MCF 10A (cell line): ENCODE data around the gene SSR4. TPM values are rescaled to one million over a fixed set of nuclear protein-coding genes. Genes with fewer than 3 reads are reported as not detected.

Experiments
- BruUV-seq: library from RNA; stranded (reverse); fragments of 400-500 nt; replicated peaks from 2 replicates; lab custom pipeline; 2021; lab: Mats Ljungman, UMichigan
- CTCF ChIA-PET: fragments of 300-600 bp; sonication (Branson Sonifier 250); formaldehyde crosslinking; extraction: SDS; loops from one replicate; lab custom pipeline; 2021; ENCODE audit warnings: antibody characterized with exemption, inconsistent platforms; lab: Yijun Ruan, JAX
- POLR2A ChIA-PET: fragments of 300-600, 350-650 bp; sonication (Branson Sonifier 250); formaldehyde crosslinking; extraction: SDS; loops from one replicate; lab custom pipeline; 2020; ENCODE audit warnings: antibody characterized with exemption, inconsistent platforms; lab: Yijun Ruan, JAX
- DNase-seq: peaks from one replicate; pipeline ENCODE4 v3.0.0-alpha.2; 2018; ENCODE audit not compliant: unreplicated experiment
- H3K27ac Mint-ChIP-seq: one replicate; pipeline ENCODE4 v1.8.0; 2022; ENCODE audit warnings: mild to moderate bottlenecking, low read depth, mixed read lengths; ENCODE audit not compliant: unreplicated experiment
- H3K27me3 Mint-ChIP-seq: one replicate; pipeline ENCODE4 v1.8.0; 2022; ENCODE audit warnings: mixed read lengths; ENCODE audit not compliant: insufficient read depth, unreplicated experiment
- H3K36me3 Mint-ChIP-seq: one replicate; pipeline ENCODE4 v1.8.0; 2022; ENCODE audit warnings: mild to moderate bottlenecking, moderate library complexity, mixed read lengths; ENCODE audit not compliant: insufficient read depth, unreplicated experiment
- H3K4me1 Mint-ChIP-seq: one replicate; pipeline ENCODE4 v1.8.0; 2022; ENCODE audit warnings: mixed read lengths; ENCODE audit not compliant: insufficient read depth, unreplicated experiment
- H3K4me3 Mint-ChIP-seq: one replicate; pipeline ENCODE4 v1.8.0; 2022; ENCODE audit warnings: mild to moderate bottlenecking, moderate library complexity, mixed read lengths; ENCODE audit not compliant: unreplicated experiment
- H3K9me3 Mint-ChIP-seq: one replicate; pipeline ENCODE4 v1.8.0; 2022; ENCODE audit warnings: mixed read lengths; ENCODE audit not compliant: unreplicated experiment
- intact Hi-C: fragments of 100-400 bp; cut with micrococcal nuclease; formaldehyde crosslinking; loops from 2 replicates; pipeline ENCODE4 v1.14.1; 2022
- total RNA-seq: library from RNA; stranded (reverse); gene quantifications from 2 replicates; pipeline ENCODE4 v1.2.3, GENCODE V29; 2022
- TF ChIP-seq, protein P1 (sequence below): fragments of 200-600 bp; IDR thresholded peaks from one replicate; pipeline ENCODE4 v1.8.0; 2022; ENCODE audit warnings: antibody characterized with exemption, mild to moderate bottlenecking; ENCODE audit not compliant: unreplicated experiment

SSR4 gene
- total RNA-seq, 1 experiment from 2014 or later, result 328 TPM

GRCh38 chrX:153829549-153829798, 35.0 kb downstream of the SSR4 start:
- no peak overlapping the region for H3K4me3 Mint-ChIP-seq
- no peaks in the 10 kb centered on the region for H3K9me3 Mint-ChIP-seq
- no peak overlapping the region for H3K27ac Mint-ChIP-seq
- ChIA-PET POLR2A (no interaction called here), CTCF (no interaction called here)
- no TSS peak for BruUV-seq
- intact Hi-C loops, result no loop called here
- H3K36me3 Mint-ChIP-seq, result no peaks in the 10 kb centered on the region
- TF ChIP-seq, protein P1, sequence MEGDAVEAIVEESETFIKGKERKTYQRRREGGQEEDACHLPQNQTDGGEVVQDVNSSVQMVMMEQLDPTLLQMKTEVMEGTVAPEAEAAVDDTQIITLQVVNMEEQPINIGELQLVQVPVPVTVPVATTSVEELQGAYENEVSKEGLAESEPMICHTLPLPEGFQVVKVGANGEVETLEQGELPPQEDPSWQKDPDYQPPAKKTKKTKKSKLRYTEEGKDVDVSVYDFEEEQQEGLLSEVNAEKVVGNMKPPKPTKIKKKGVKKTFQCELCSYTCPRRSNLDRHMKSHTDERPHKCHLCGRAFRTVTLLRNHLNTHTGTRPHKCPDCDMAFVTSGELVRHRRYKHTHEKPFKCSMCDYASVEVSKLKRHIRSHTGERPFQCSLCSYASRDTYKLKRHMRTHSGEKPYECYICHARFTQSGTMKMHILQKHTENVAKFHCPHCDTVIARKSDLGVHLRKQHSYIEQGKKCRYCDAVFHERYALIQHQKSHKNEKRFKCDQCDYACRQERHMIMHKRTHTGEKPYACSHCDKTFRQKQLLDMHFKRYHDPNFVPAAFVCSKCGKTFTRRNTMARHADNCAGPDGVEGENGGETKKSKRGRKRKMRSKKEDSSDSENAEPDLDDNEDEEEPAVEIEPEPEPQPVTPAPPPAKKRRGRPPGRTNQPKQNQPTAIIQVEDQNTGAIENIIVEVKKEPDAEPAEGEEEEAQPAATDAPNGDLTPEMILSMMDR, result no peak
- no peak for DNase-seq
- peaks cover 70% of the 10 kb centered on the region for H3K27me3 Mint-ChIP-seq
- H3K4me1 Mint-ChIP-seq, result no peaks in the 10 kb centered on the region

DNA sequence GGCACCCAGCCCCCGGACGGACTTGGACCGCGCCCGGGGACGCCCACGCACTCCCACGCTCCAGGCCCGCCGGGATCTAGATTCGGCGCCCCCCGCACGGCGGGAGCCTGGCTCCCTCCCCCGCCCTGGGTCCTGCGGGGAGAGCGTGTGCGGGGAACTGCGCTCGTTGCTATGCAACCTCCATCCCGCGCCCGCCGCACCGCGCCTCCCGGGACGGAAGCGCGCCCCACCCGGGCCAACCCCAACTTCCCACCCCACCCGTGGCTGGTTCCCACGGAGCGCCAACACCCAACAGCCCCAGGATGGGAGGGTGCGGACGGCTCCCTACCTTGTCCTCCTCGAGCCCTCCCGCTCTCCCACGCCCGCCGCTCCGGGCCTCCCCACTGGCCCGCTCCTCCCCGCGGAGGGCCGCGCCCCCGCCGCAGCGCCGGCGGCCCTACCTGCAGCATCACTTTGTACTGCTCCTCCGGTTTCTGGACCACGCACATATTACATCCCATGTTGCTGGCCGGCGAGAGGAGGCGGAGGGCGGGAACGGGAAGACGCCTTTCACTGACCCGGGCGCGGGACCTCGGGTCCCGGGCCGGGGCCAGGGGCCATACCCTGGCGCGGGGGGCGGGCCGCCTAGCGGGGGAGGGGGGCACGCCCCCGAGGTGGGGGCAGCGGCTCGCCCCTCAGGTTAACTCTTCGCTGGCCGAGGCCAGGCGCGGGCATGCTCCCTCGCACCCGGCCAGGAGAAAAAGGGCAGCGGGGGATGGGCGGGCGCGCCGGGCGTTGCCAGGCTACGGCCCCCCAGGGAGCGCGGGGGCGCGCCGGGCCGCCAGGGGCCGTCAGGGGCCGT, 35.6 kb downstream of the SSR4 start, which contains the start of gene PDZD4:
Gene PDZD4, minus strand, starts transcription at position 746 of the 841 bp plus-strand sequence. Its CDS starts 246 bp downstream, at position 500.
- BruUV-seq, result no TSS peak
- intact Hi-C loops, result no loop called here
- TF ChIP-seq, protein P1, result no peak
- Mint-ChIP-seq H3K36me3 (no peaks in the 10 kb centered on the region), H3K27me3 (peaks cover 70% of the 10 kb centered on the region), H3K27ac (no peak within 1 kb of the TSS), H3K4me3 (peak within 1 kb of the TSS; percentile 44), H3K9me3 (no peaks in the 10 kb centered on the region), H3K4me1 (no peaks in the 10 kb centered on the region)
- ChIA-PET CTCF (no interaction called here), POLR2A (no interaction called here)
- no peak for DNase-seq

GRCh38 chrX:153830640-153831428, 36.4 kb downstream of the SSR4 start:
- ChIA-PET CTCF (no interaction called here), POLR2A (no interaction called here)
- H3K36me3 Mint-ChIP-seq, result no peaks in the 10 kb centered on the region
- intact Hi-C loops, result no loop called here
- no peak overlapping the region for H3K27ac Mint-ChIP-seq
- no peaks in the 10 kb centered on the region for H3K9me3 Mint-ChIP-seq
- peak overlapping the region; percentile 44 for H3K4me3 Mint-ChIP-seq
- no peak for DNase-seq
- H3K4me1 Mint-ChIP-seq, result no peaks in the 10 kb centered on the region
- peaks cover 64% of the 10 kb centered on the region for H3K27me3 Mint-ChIP-seq
- no TSS peak for BruUV-seq
- TF ChIP-seq, protein P1, result no peak

DNA sequence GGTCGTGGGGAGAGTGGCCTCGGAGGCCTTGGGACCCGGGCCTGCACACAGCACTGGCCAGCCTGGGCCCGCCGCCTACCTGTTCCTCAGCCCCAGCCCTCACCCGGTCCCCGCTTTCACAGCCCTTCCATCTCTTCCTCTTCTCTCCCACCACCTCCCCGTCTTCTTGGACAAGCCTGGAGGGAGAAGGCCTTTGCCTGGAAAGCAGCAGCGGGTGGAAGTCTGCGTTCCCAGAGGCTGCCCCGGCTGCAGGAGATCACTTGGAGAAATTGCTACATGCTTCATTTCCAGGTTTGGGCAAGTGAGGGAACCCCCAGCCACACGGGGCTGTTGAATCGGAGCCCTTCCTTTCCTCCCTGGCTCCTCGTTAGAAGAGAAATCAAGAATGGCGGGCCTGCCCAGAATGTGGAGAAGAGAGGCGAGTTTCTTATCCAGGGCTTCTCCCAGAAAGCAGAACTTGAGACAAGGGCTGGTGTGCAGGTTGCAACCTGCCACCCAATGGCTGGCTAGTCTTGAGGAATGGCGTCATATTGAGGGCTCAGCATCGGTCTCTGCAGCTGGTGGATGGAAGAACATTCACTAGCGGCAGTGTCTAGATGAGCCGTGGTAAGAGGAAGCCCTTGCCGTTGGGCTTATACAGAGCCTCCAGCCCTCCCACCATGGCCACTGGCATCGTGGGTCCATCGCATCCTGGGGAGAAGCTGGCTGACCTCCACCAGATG, 37.1 kb downstream of the SSR4 start:
- Mint-ChIP-seq H3K4me1 (no peaks in the 10 kb centered on the region), H3K4me3 (peak overlapping the region; percentile 44), H3K27me3 (peaks cover 61% of the 10 kb centered on the region), H3K36me3 (no peaks in the 10 kb centered on the region), H3K9me3 (no peaks in the 10 kb centered on the region), H3K27ac (no peak overlapping the region)
- TF ChIP-seq, protein P1, result no peak
- ChIA-PET POLR2A (no interaction called here), CTCF (no interaction called here)
- intact Hi-C loops, result no loop called here
- DNase-seq, result no peak
- no TSS peak for BruUV-seq
